Esophagus muscularis mucosa (tissue), 4 donors: Measurements from ENCODE around the gene CLDN24. TPM values are rescaled to one million over a fixed set of nuclear protein-coding genes. Genes with fewer than 3 reads are reported as not detected.

Source experiments
- DNase-seq: peaks from one replicate; pipeline ENCODE4 v3.0.0-alpha.2; 2017; ENCODE audit errors: extremely low spot score
- H3K27ac ChIP-seq, 4 donors: fragments of 200-600 bp; sonication (generic); replicated peaks in 1 of 4; 1 replicate in 3 of 4; 2 replicates in 1 of 4; pipeline ENCODE4 v1.5.1; 2016 to 2019; ENCODE audit warnings: mild to moderate bottlenecking in 1 of 4
- H3K27me3 ChIP-seq, 4 donors: fragments of 200-600 bp; sonication (generic); one replicate each; pipeline versions ENCODE4 v1.5.1 to v1.6.0; 2016 to 2019
- H3K36me3 ChIP-seq, 4 donors: fragments of 200-600 bp; sonication (generic); one replicate each; pipeline ENCODE4 v1.5.1; 2016 to 2019
- H3K4me1 ChIP-seq, 4 donors: fragments of 200-600 bp; sonication (generic); one replicate each; pipeline ENCODE4 v1.5.1; 2016 to 2019
- H3K4me3 ChIP-seq, 4 donors: fragments of 200-600 bp; sonication (generic); 1 replicate in 2 of 4; 2 replicates in 2 of 4; pipeline ENCODE4 v1.5.1; 2016 to 2019; ENCODE audit warnings: mild to moderate bottlenecking in 4 of 4, moderate library complexity in 1 of 4
- H3K9me3 ChIP-seq, 4 donors: fragments of 200-600 bp; sonication (generic); 1 replicate in 3 of 4; 2 replicates in 1 of 4; pipeline ENCODE4 v1.5.1; 2016 to 2019
- CTCF ChIP-seq, 3 experiments: fragments of 200-600 bp in 2 of 3; fragments of 450-650 bp in 1 of 3; sonication (generic) in 2 of 3; IDR thresholded peaks; one replicate each; pipeline ENCODE4 v1.5.1; 2017 to 2019; ENCODE audit warnings: antibody characterized with exemption in 3 of 3, mild to moderate bottlenecking in 2 of 3, moderate library complexity in 1 of 3
- EP300 ChIP-seq: sonication (generic); formaldehyde crosslinking; IDR thresholded peaks from one replicate; pipeline ENCODE4 v1.6.1; 2017; ENCODE audit warnings: antibody characterized with exemption
- POLR2A ChIP-seq: fragments of 450-650 bp; IDR thresholded peaks from one replicate; pipeline ENCODE4 v1.6.1; 2017; ENCODE audit warnings: antibody characterized with exemption, moderate library complexity, mild to moderate bottlenecking, low read depth
- POLR2AphosphoS5 ChIP-seq, 2 donors: sonication (generic); formaldehyde crosslinking; IDR thresholded peaks; one replicate each; pipeline ENCODE4 v1.6.1; 2017; ENCODE audit warnings: antibody characterized with exemption in 2 of 2
- WGBS: methylation state at CpG from one replicate; pipeline ENCODE4 v1.1.5; 2018; 5-methylcytosine and 5-hydroxymethylcytosine counted together
- intact Hi-C: fragments of 100-400 bp; cut with DNase I; formaldehyde crosslinking; loops from one replicate; pipeline ENCODE4 v1.15.1; 2023
- total RNA-seq, 4 donors: library from RNA; depleted of rRNA; stranded (reverse); fragments of >200 nt; gene quantifications; one replicate each; pipeline versions ENCODE4 v1.1.0 to v1.2.1, GENCODE V29; 2016

The CLDN24 gene
- total RNA-seq, 4 donors from 2014 or later = not detected

- Histone ChIP-seq H3K4me3 (no peak overlapping the region), H3K9me3 (no peaks in the 10 kb centered on the region), H3K4me1 (no peaks in the 10 kb centered on the region), H3K27ac (no peak overlapping the region), H3K27me3 (no peaks in the 10 kb centered on the region), H3K36me3 (peaks cover 41 to 95% (median 83%) of the 10 kb centered on the region in 4 donors)
- no peak for TF ChIP-seq POLR2A
- no peak for TF ChIP-seq POLR2AphosphoS5 (IDR thresholded peaks at IDR 0.05)
- intact Hi-C loops = no loop called here
- DNase-seq = no peak
- 95% methylated on average over 11 of the region's 11 CpGs for WGBS
Observed at GRCh38 chr4:183286590-183287308, 35.5 kb downstream of the CLDN24 start.

- Histone ChIP-seq H3K36me3 (peaks cover 41 to 98% (median 87%) of the 10 kb centered on the region in 4 donors), H3K4me3 (no peak overlapping the region), H3K4me1 (no peaks in the 10 kb centered on the region), H3K27ac (no peak overlapping the region), H3K27me3 (no peaks in the 10 kb centered on the region), H3K9me3 (no peaks in the 10 kb centered on the region)
- intact Hi-C loops = no loop called here
- TF ChIP-seq CTCF (IDR thresholded peaks at IDR 0.05) = no peak
- TF ChIP-seq POLR2AphosphoS5 (IDR thresholded peaks at IDR 0.05) = no peak
- no peak for TF ChIP-seq POLR2A
- no peak for TF ChIP-seq EP300
- 93% methylated on average over 7 of the region's 7 CpGs for WGBS
- DNase-seq = no peak
Observed at GRCh38 chr4:183285886-183286285, 36.3 kb downstream of the CLDN24 start.

- WGBS = 79% methylated on average over 4 of the region's 4 CpGs
- Histone ChIP-seq H3K27me3 (no peaks in the 10 kb centered on the region), H3K4me3 (no peak overlapping the region), H3K27ac (no peak overlapping the region), H3K4me1 (no peaks in the 10 kb centered on the region), H3K36me3 (peaks cover 41 to 100% (median 87%) of the 10 kb centered on the region in 4 donors), H3K9me3 (no peaks in the 10 kb centered on the region)
- intact Hi-C loops = no loop called here
- TF ChIP-seq POLR2A = no peak
- no peak for TF ChIP-seq EP300
- no peak for TF ChIP-seq POLR2AphosphoS5 (IDR thresholded peaks at IDR 0.05)
- no peak for TF ChIP-seq CTCF (IDR thresholded peaks at IDR 0.05)
- no peak for DNase-seq
Observed at GRCh38 chr4:183284965-183285364, 37.3 kb downstream of the CLDN24 start.

- DNase-seq = no peak
- Histone ChIP-seq H3K27me3 (no peaks in the 10 kb centered on the region), H3K4me3 (no peak overlapping the region), H3K4me1 (no peaks in the 10 kb centered on the region), H3K9me3 (no peaks in the 10 kb centered on the region), H3K36me3 (peaks cover 35 to 94% (median 81%) of the 10 kb centered on the region in 4 donors), H3K27ac (no peak overlapping the region)
- WGBS = 83% methylated on average over 12 of the region's 12 CpGs
- intact Hi-C loops = no loop called here
- TF ChIP-seq EP300 (no peak), POLR2AphosphoS5 (IDR thresholded peaks at IDR 0.05) (no peak), POLR2A (no peak), CTCF (IDR thresholded peaks at IDR 0.05) (no peak)
Observed at GRCh38 chr4:183284258-183284785, 37.9 kb downstream of the CLDN24 start.

- Histone ChIP-seq H3K27me3 (no peaks in the 10 kb centered on the region), H3K36me3 (peaks cover 23 to 60% (median 44%) of the 10 kb centered on the region in 4 donors), H3K4me3 (no peak overlapping the region), H3K9me3 (peaks cover 6 to 24% (median 23%) of the 10 kb centered on the region in 4 donors), H3K4me1 (no peaks in the 10 kb centered on the region), H3K27ac (no peak overlapping the region)
- no peak for DNase-seq
- TF ChIP-seq POLR2A = no peak
- TF ChIP-seq EP300 = no peak
- no peak for TF ChIP-seq CTCF (IDR thresholded peaks at IDR 0.05)
- intact Hi-C loops = no loop called here
- WGBS = 93% methylated on average over 1 of the region's 1 CpG
Observed at GRCh38 chr4:183276106-183276505, 46.1 kb downstream of the CLDN24 start.
